GM04503 (cell line): Measurements from ENCODE around the gene RPA3.

ENCODE experiments used
- DNase-seq: peaks from one replicate; pipeline ENCODE4 v3.0.0-alpha.2; 2012; ENCODE audit warnings: low read depth

Gene RPA3

GRCh38 chr7:7653593-7654187 lies 64.7 kb downstream of the RPA3 start:
- no peak for DNase-seq

GRCh38 chr7:7652798-7653540 lies 65.4 kb downstream of the RPA3 start:
- no peak for DNase-seq

GRCh38 chr7:7651479-7651878 lies 66.9 kb downstream of the RPA3 start:
- DNase-seq, result no peak

- DNase-seq, result no peak
Observed at GRCh38 chr7:7650682-7651206, 67.7 kb downstream of the RPA3 start.

GRCh38 chr7:7647495-7648036 lies 70.8 kb downstream of the RPA3 start:
- no peak for DNase-seq

- DNase-seq, result no peak
Observed at GRCh38 chr7:7642081-7642480, 76.3 kb downstream of the RPA3 start.

GRCh38 chr7:7641129-7641663 lies 77.2 kb downstream of the RPA3 start:
- DNase-seq, result no peak

- DNase-seq, result peak; percentile 98
Observed at GRCh38 chr7:7640221-7641128, 77.9 kb downstream of the RPA3 start, which contains the start of gene UMAD1. UMAD1 (plus strand) TSS chr7:7640752; CDS start chr7:7673372, 32,620 bp downstream.

GRCh38 chr7:7639847-7640220 lies 78.6 kb downstream of the RPA3 start:
- DNase-seq, result no peak

- DNase-seq, result no peak
Observed at GRCh38 chr7:7639421-7639820, 79.0 kb downstream of the RPA3 start.

GRCh38 chr7:7630626-7631329 lies 87.6 kb downstream of the RPA3 start:
- no peak for DNase-seq

- DNase-seq, result no peak
Observed at GRCh38 chr7:7628476-7628875, 89.9 kb downstream of the RPA3 start.

- DNase-seq, result no peak
Observed at GRCh38 chr7:7620644-7621210, 97.7 kb downstream of the RPA3 start.

- DNase-seq, result no peak
Observed at GRCh38 chr7:7620236-7620635, 98.2 kb downstream of the RPA3 start.

GRCh38 chr7:7618410-7618809 lies 100.0 kb downstream of the RPA3 start:
- no peak for DNase-seq

GRCh38 chr7:7617550-7617949 lies 100.9 kb downstream of the RPA3 start:
- DNase-seq, result no peak

- DNase-seq, result no peak
Observed at GRCh38 chr7:7614018-7614741, 104.2 kb downstream of the RPA3 start.

- no peak for DNase-seq
Observed at GRCh38 chr7:7613210-7613609, 105.2 kb downstream of the RPA3 start.

- no peak for DNase-seq
Observed at GRCh38 chr7:7612519-7612918, 105.9 kb downstream of the RPA3 start.

- DNase-seq, result no peak
Observed at GRCh38 chr7:7609330-7609729, 109.1 kb downstream of the RPA3 start.
